Thyroid gland (tissue), 4 donors: ENCODE results near the gene MAML3.

Source experiments
- CTCF ChIP-seq, 6 experiments: fragments of 200-600 bp in 3 of 6; fragments of 450-650 bp in 3 of 6; sonication (generic) in 3 of 6; IDR thresholded peaks; one replicate each; pipeline ENCODE4 v1.5.1; 2016 to 2019; ENCODE audit warnings: antibody characterized with exemption in 6 of 6, mild to moderate bottlenecking in 2 of 6, inconsistent platforms in 1 of 6, moderate library complexity in 1 of 6
- POLR2A ChIP-seq, 2 donors: fragments of 450-650 bp; IDR thresholded peaks; one replicate each; pipeline ENCODE4 v1.6.1; 2017; ENCODE audit warnings: antibody characterized with exemption in 2 of 2, mild to moderate bottlenecking in 2 of 2, moderate library complexity in 1 of 2

DNA sequence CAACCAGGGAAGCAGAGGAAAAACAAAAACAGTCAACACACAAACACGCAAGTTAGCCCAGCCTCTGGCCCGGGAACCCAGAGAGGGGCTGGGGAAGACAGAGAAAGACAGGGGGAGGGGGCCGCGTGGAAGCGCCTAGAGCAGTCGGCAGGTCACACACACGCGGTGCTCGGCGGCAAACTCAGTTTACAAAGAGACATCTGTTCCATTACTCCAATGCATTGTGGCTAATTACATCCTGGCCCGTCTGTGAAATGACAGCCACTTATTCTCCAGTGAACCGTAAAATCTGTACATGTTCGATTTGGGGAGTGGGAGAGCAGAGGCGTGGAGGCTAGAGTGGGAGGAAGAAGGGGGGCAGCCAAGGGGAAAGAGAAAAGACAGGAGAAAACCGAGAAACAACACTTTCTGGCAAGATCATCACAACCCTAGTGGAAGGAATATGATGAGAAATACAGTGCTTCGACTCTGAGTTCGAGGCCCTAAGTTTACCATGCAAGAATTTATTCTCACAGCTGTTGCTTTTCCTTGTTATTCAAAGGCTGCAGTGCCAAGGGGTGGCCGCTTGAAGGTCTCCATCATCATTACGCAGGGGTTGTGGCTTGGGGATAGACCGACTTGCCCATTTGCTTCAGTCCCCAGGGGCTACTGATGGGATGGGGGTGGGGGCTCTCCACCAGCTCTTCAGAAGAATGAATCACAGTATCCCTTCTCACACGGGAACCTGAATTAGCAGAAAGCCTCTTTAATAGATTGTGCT is 320.7 kb downstream of the MAML3 start:
- no peak for TF ChIP-seq CTCF (IDR thresholded peaks at IDR 0.05)
- TF ChIP-seq POLR2A (IDR thresholded peaks at IDR 0.05): no peak
